GF-D8 (cell line): ENCODE results near the gene JAZF1.

Source experiments
- DNase-seq: peaks from one replicate; lab custom pipeline; 2025; lab: John Stamatoyannopoulos, UW

The JAZF1 gene

GRCh38 chr7:27835376-27835775 is 345.2 kb downstream of the JAZF1 start:
- DNase-seq: no peak

- no peak for DNase-seq
Measured at GRCh38 chr7:27834179-27834921, 346.2 kb downstream of the JAZF1 start.

DNA sequence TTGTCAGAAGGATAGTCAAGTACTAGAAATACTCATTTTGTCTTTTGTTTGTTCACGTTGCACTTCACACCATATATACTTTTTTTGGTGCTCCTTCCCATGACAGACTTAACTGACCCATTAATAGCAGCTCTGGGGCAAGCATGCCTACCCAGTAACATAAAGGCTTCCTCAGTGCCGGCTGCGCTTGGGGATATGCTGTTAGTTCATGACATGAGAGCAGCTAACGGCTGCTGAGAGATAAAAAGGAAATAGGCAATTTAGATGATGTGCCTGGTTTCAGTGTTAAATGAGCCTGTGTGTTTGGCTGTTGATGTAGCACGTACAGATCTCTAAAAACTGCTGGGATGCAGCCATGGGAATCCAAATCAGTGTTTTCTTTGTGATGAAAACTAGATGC is 354.2 kb downstream of the JAZF1 start:
- DNase-seq: no peak

DNA sequence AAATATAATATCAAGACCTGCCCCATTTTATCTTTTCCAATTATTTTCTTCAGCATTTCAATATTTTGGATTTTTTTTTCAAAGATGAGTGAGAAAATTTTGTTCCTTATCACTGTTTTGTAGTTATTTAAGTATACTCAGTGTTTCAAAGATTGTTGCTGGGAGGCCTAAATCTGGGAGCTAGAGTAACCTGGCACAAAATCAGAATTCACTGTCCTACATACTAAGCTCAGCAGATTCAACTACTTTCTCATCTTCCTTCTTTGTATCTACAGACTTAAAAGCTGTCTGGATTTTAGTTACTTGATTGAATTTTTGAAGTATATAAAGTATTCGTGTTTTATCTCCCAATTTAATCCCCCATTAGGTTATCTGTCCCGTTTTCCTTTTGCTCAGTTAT is 354.7 kb downstream of the JAZF1 start:
- no peak for DNase-seq

GRCh38 chr7:27822245-27822644 is 358.4 kb downstream of the JAZF1 start:
- no peak for DNase-seq

- DNase-seq: no peak
Measured at GRCh38 chr7:27812706-27813105, 367.9 kb downstream of the JAZF1 start.

- no peak for DNase-seq
Measured at GRCh38 chr7:27810186-27810585, 370.4 kb downstream of the JAZF1 start.

- no peak for DNase-seq
Measured at GRCh38 chr7:27808626-27809025, 372.0 kb downstream of the JAZF1 start.

- no peak for DNase-seq
Measured at GRCh38 chr7:27804139-27804538, 376.5 kb downstream of the JAZF1 start.

GRCh38 chr7:27802999-27803398 is 377.6 kb downstream of the JAZF1 start:
- DNase-seq: no peak

DNA sequence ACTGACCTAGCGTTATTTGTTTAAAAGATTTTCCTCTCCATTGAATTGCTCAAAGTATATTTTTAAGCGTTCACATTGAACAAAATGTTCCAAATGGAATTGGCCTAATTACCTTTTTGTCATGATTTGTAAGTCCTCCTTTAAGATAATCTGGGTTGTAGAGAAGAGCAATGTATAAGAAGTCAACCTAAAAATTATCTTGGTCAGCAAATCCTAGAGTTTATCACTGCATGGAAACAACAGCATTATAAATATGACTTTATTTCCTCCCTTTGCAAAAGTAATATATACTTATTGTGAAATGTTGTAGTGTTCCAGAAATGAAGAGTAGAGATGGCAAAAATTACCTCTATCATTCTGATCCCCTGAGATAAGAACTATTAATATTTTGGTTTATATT is 381.4 kb downstream of the JAZF1 start:
- DNase-seq: no peak

DNA sequence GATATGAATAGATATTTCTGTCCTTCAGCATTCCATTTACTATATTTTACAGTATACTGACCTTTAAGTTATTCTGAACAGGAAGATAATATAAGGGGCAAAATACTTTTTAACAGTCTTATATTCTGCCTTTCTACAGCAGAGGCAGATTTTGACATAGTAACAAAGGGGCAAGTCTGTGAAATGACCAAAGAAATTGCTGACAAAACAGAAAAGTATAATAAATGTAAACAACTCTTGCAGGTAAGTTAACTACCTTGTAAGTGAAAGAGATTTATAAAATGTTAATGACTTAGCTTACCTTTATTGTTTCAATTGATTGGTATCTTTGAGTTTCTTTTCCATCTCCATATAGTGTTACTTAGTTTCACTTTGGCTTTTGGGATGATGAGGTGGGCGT is 384.6 kb downstream of the JAZF1 start:
- no peak for DNase-seq

GRCh38 chr7:27793780-27794179 is 386.8 kb downstream of the JAZF1 start:
- DNase-seq: no peak

GRCh38 chr7:27788437-27788836 is 392.2 kb downstream of the JAZF1 start:
- DNase-seq: no peak

GRCh38 chr7:27784399-27785053 is 396.1 kb downstream of the JAZF1 start:
- no peak for DNase-seq

- DNase-seq: no peak
Measured at GRCh38 chr7:27782849-27783248, 397.7 kb downstream of the JAZF1 start.

GRCh38 chr7:27781188-27781587 is 399.4 kb downstream of the JAZF1 start:
- no peak for DNase-seq
